Body of pancreas (tissue), 4 donors: ENCODE results near the gene PRCC. TPM values are rescaled to one million over a fixed set of nuclear protein-coding genes. Genes with fewer than 3 reads are reported as not detected.

Experiments
- ATAC-seq: fragments of 150-250 bp; one replicate; pipeline ENCODE4 v1.9.1; 2016
- DNase-seq, 4 donors: peaks; one replicate each; pipeline ENCODE4 v3.0.0-alpha.2; 2019
- H3K27ac ChIP-seq, 4 donors: fragments of 200-600 bp; sonication (generic); 1 replicate in 3 of 4; 2 replicates in 1 of 4; pipeline versions ENCODE4 v1.5.1 to v1.6.1; 2016 to 2019; ENCODE audit warnings: mild to moderate bottlenecking in 1 of 4, mixed read lengths in 1 of 4, moderate library complexity in 1 of 4
- H3K27me3 ChIP-seq, 2 donors: fragments of 200-600 bp; sonication (generic); one replicate each; pipeline ENCODE4 v1.6.0; 2016; ENCODE audit warnings: mild to moderate bottlenecking in 1 of 2
- H3K36me3 ChIP-seq, 2 donors: fragments of 200-600 bp; sonication (generic); replicated peaks in 1 of 2; 2 replicates each; pipeline ENCODE4 v1.5.1; 2016; ENCODE audit warnings: low read depth in 2 of 2; ENCODE audit not compliant: insufficient read depth in 1 of 2
- H3K4me1 ChIP-seq: fragments of 200-600 bp; sonication (generic); one replicate; pipeline ENCODE4 v1.6.0; 2016
- H3K4me3 ChIP-seq, 2 donors: fragments of 200-600 bp; sonication (generic); 1 replicate in 1 of 2; 2 replicates in 1 of 2; pipeline ENCODE4 v1.5.1; 2016 to 2019
- H3K9me3 ChIP-seq, 3 donors: fragments of 200-600 bp; sonication (generic); 1 replicate in 2 of 3; 2 replicates in 1 of 3; pipeline ENCODE4 v1.5.1; 2016
- CTCF ChIP-seq, 7 experiments: fragments of 450-650 bp in 4 of 7; fragments of 200-600 bp in 3 of 7; sonication (generic) in 3 of 7; IDR thresholded peaks; one replicate each; pipeline ENCODE4 v1.5.1; 2016 to 2019; ENCODE audit warnings: antibody characterized with exemption in 7 of 7
- POLR2A ChIP-seq, 3 donors: fragments of 450-650 bp; IDR thresholded peaks; one replicate each; pipeline ENCODE4 v1.6.1; 2016; ENCODE audit warnings: antibody characterized with exemption in 3 of 3, mild to moderate bottlenecking in 2 of 3
- WGBS, 2 donors: methylation state at CpG; one replicate each; pipeline ENCODE4 v1.1.5; 2017; 5-methylcytosine and 5-hydroxymethylcytosine counted together
- intact Hi-C: fragments of 100-400 bp; cut with DNase I; formaldehyde crosslinking; loops from one replicate; pipeline ENCODE4 v1.15.1; 2023
- total RNA-seq, 2 donors: library from RNA; depleted of rRNA; stranded (reverse); fragments of >200 nt; gene quantifications; one replicate each; pipeline ENCODE4 v1.1.0, GENCODE V29; 2016

PRCC gene
- total RNA-seq, 2 donors from 2014 or later = 19.2 to 28.3 TPM

- intact Hi-C loops = no loop called here
- no peak for DNase-seq
- H3K9me3 ChIP-seq = no peaks in the 10 kb centered on the region
- TF ChIP-seq POLR2A (IDR thresholded peaks at IDR 0.05) (no peak), CTCF (IDR thresholded peaks at IDR 0.05) (no peak)
- H3K4me3 ChIP-seq = no peak overlapping the region
- H3K4me1 ChIP-seq = peaks cover 4% of the 10 kb centered on the region
- 43 to 62% methylated on average over 6 to 8 of the region's 8 CpGs for WGBS, 2 donors
- peaks cover 0 to 14% of the 10 kb centered on the region in 2 donors for H3K27me3 ChIP-seq
- H3K36me3 ChIP-seq = no peaks in the 10 kb centered on the region
- H3K27ac ChIP-seq = no peak overlapping the region
- no peak for ATAC-seq
Observed at GRCh38 chr1:156840186-156840897, 73.0 kb downstream of the PRCC start.

- Histone ChIP-seq H3K27me3 (peaks cover 0 to 14% of the 10 kb centered on the region in 2 donors), H3K9me3 (no peaks in the 10 kb centered on the region), H3K27ac (no peak overlapping the region), H3K4me1 (peaks cover 4% of the 10 kb centered on the region), H3K4me3 (no peak overlapping the region), H3K36me3 (no peaks in the 10 kb centered on the region)
- WGBS, 2 donors = 42 to 73% methylated on average over 1 to 10 of the region's 14 CpGs
- intact Hi-C loops = no loop called here
- TF ChIP-seq CTCF (IDR thresholded peaks at IDR 0.05) = no peak
- TF ChIP-seq POLR2A (IDR thresholded peaks at IDR 0.05) = no peak
- ATAC-seq = no peak
- DNase-seq = no peak
Observed at GRCh38 chr1:156840898-156841279, 73.6 kb downstream of the PRCC start.

DNA sequence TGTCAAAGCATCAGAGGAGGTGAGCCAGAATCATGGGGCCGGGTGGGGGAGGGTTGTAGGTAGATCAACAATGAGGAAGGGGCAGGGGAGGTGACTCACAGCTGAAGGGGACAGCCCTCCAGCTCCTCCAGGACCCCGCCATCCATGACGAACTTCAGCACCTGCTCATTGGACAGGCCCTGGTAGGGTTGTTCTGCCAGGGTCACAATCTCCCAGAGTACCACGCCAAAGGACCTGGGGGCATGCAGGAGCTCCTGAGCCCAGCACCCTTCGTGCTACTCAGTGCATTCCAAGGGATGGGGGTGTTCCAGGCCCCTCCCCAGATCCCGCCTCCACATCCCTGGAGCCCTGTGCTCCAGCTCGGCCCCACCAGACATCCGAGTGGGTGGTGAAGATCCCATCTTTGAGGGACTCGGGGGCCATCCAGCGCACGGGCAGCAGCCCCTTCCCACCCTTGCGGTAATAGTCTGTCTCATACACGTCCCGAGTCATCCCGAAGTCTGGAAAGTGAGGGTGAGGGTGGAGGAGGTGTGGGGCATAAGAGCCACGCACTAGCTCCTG lies 74.0 kb downstream of the PRCC start:
- no peak overlapping the region for H3K4me3 ChIP-seq
- H3K27ac ChIP-seq = no peak overlapping the region
- TF ChIP-seq POLR2A (IDR thresholded peaks at IDR 0.05) (no peak), CTCF (IDR thresholded peaks at IDR 0.05) (no peak)
- H3K36me3 ChIP-seq = no peaks in the 10 kb centered on the region
- intact Hi-C loops = no loop called here
- H3K27me3 ChIP-seq = peaks cover 0 to 14% of the 10 kb centered on the region in 2 donors
- peaks cover 4% of the 10 kb centered on the region for H3K4me1 ChIP-seq
- DNase-seq (no peak), ATAC-seq (no peak)
- H3K9me3 ChIP-seq = no peaks in the 10 kb centered on the region
- 52 to 71% methylated on average over 6 to 14 of the region's 16 CpGs for WGBS, 2 donors

- H3K9me3 ChIP-seq = no peaks in the 10 kb centered on the region
- DNase-seq (no peak), ATAC-seq (no peak)
- no peaks in the 10 kb centered on the region for H3K36me3 ChIP-seq
- intact Hi-C loops = no loop called here
- 75 to 77% methylated on average over 9 of the region's 9 CpGs for WGBS, 2 donors
- no peak overlapping the region for H3K4me3 ChIP-seq
- H3K4me1 ChIP-seq = peaks cover 4% of the 10 kb centered on the region
- no peak overlapping the region for H3K27ac ChIP-seq
- TF ChIP-seq POLR2A (IDR thresholded peaks at IDR 0.05) (no peak), CTCF (IDR thresholded peaks at IDR 0.05) (no peak)
- peaks cover 0 to 14% of the 10 kb centered on the region in 2 donors for H3K27me3 ChIP-seq
Observed at GRCh38 chr1:156842618-156843300, 75.4 kb downstream of the PRCC start.
